Measurements from ENCODE around the gene PIK3AP1. TPM values are rescaled to one million over a fixed set of nuclear protein-coding genes. Genes with fewer than 3 reads are reported as not detected.

Gene PIK3AP1
- total and polyA plus RNA-seq, 7 experiments from 2014 or later, result 0.46 to 68.1 (median 2.9) TPM

DNA sequence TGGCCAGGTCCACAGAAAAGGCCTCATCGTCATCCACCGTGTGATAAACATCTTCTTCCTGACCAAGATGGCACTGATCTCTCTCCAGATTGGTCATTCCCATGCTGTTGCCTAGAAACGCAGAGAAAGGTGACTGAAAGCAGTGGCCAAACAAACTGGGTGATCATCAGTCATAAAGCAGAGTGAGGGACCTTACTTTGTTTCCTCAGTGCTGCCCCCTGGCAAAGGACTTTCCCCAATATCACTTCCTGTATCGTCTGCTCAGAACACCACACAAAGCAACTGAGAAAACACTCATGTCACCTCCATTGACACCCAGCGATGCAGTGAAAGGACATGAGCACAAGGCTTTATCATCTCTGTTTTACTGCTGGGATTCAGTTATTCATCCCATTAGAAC is 93.5 kb downstream of the PIK3AP1 start:
- intact Hi-C loops (cut with micrococcal nuclease), result no loop called here
- ChIA-PET POLR2A (no interaction called here), CTCF (no interaction called here)
- Mint-ChIP-seq H3K27me3 (no peaks in the 10 kb centered on the region), H3K4me1 (no peaks in the 10 kb centered on the region), H3K9me3 (no peaks in the 10 kb centered on the region), H3K27ac (no peak overlapping the region), H3K4me3 (no peak overlapping the region), H3K36me3 (no peaks in the 10 kb centered on the region)
- DNase-seq, result no peak
- Histone ChIP-seq H3K27me3 (ENCODE audit: control insufficient read depth in 2 of 2, insufficient read depth in 2 of 2, low read length in 2 of 2) (no peaks in the 10 kb centered on the region), H3K4me1 (ENCODE audit: control insufficient read depth in 2 of 2, insufficient read depth in 2 of 2, low read length in 2 of 2) (no peaks in the 10 kb centered on the region), H3K4me3 (ENCODE audit: low read length) (no peak overlapping the region), H3K9me3 (ENCODE audit: control insufficient read depth in 2 of 3, low read length in 3 of 3) (no peaks in the 10 kb centered on the region), H3K27ac (ENCODE audit: low read depth, low read length) (no peak overlapping the region), H3K36me3 (ENCODE audit: control insufficient read depth in 2 of 3, insufficient read depth in 3 of 3, low read length in 3 of 3) (no peaks in the 10 kb centered on the region)
- no peak for ATAC-seq

DNA sequence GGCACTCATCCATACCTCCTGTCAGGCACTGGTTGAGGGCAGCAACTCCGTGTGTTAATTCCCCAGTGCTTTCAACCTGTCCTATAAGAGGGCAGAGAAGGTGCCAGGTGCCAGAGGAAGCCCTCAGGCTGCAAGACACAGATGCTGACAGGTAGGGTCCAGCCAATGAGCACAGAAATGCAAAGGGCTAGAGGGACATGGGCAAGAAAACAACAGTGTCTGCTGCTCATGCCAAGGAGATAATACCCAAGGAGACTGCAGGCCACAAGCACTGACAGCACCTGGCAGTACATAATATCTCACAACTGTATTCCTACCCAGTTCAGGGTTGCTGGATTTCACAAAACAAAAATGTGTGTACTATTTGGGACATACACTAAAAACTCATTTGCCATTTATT is 95.1 kb downstream of the PIK3AP1 start:
- H3K4me3 Mint-ChIP-seq, result no peak overlapping the region
- no peaks in the 10 kb centered on the region for H3K36me3 ChIP-seq (ENCODE audit: control insufficient read depth in 2 of 3, insufficient read depth in 3 of 3, low read length in 3 of 3)
- POLR2A ChIA-PET, result no interaction called here

DNA sequence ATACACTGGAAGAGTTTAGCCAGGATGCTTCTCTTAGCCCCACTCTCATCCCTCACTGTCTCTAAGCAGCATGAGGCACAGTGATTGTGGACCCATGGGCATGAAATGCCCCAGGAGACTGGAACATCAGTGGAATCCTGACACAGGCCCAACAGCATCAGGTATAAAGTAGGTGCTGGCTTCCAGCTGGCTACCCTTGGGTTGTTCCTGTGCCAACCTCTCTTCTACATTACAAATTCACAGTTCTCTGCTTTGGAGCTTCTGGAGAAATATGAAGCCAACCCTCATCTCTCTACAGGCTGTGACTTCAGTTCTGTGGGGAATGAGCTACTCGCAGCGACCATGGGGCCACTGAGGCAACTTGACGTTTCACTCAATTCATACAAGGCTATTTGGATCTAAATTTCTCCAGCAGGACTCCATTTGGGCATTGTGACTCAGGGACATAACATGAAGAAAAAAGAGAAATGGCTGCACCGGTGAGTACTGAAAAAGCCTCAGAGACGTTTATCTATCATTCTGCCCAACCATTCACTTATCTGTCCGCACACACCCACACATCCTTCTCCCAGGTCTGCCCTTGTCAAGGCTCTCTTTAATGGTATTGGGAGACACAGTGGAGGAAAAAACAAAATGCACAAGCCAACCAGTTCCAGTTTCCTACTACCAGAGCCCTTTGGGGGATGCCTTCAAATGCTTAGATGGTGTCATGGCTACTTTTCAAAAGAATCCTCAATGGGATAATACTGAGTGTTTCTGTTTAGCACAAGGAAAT is 98.1 kb downstream of the PIK3AP1 start:
- H3K27ac ChIP-seq (ENCODE audit: low read depth, low read length), result no peak overlapping the region
- no peaks in the 10 kb centered on the region for H3K27me3 ChIP-seq (ENCODE audit: control insufficient read depth in 2 of 2, insufficient read depth in 2 of 2, low read length in 2 of 2)
- intact Hi-C loops (cut with micrococcal nuclease), result no loop called here
- H3K9me3 ChIP-seq (ENCODE audit: control insufficient read depth in 2 of 3, low read length in 3 of 3), result no peaks in the 10 kb centered on the region
- DNase-seq (no peak), ATAC-seq (no peak)
- no peaks in the 10 kb centered on the region for H3K4me1 Mint-ChIP-seq
- H3K4me3 Mint-ChIP-seq, result no peak overlapping the region
- CTCF ChIA-PET, result interaction anchor here (0.6 kb wide), 1 partner anchor 526 kb away, joined by 3 read pairs; no protein-coding TSS in a partner anchor
- H3K27ac Mint-ChIP-seq, result no peak overlapping the region
- H3K4me3 ChIP-seq (ENCODE audit: low read length), result no peak overlapping the region
- H3K27me3 Mint-ChIP-seq, result no peaks in the 10 kb centered on the region
- no peaks in the 10 kb centered on the region for H3K36me3 Mint-ChIP-seq
- no peaks in the 10 kb centered on the region for H3K36me3 ChIP-seq (ENCODE audit: control insufficient read depth in 2 of 3, insufficient read depth in 3 of 3, low read length in 3 of 3)
- no peaks in the 10 kb centered on the region for H3K9me3 Mint-ChIP-seq
- no peaks in the 10 kb centered on the region for H3K4me1 ChIP-seq (ENCODE audit: control insufficient read depth in 2 of 2, insufficient read depth in 2 of 2, low read length in 2 of 2)
- POLR2A ChIA-PET, result no interaction called here

More for the DNA sequence above, 95.1 kb downstream of the PIK3AP1 start:
- ATAC-seq (no peak), DNase-seq (no peak)
- H3K27me3 ChIP-seq (ENCODE audit: control insufficient read depth in 2 of 2, insufficient read depth in 2 of 2, low read length in 2 of 2), result no peaks in the 10 kb centered on the region
- H3K4me1 ChIP-seq (ENCODE audit: control insufficient read depth in 2 of 2, insufficient read depth in 2 of 2, low read length in 2 of 2), result no peaks in the 10 kb centered on the region
- Mint-ChIP-seq H3K36me3 (no peaks in the 10 kb centered on the region), H3K27ac (no peak overlapping the region), H3K9me3 (no peaks in the 10 kb centered on the region), H3K27me3 (no peaks in the 10 kb centered on the region), H3K4me1 (no peaks in the 10 kb centered on the region)
- intact Hi-C loops (cut with micrococcal nuclease), result no loop called here
- CTCF ChIA-PET, result interaction anchor here (0.7 kb wide), 1 partner anchor 145 kb away, joined by 3 read pairs; no protein-coding TSS in a partner anchor
- no peak overlapping the region for H3K27ac ChIP-seq (ENCODE audit: low read depth, low read length)
- no peaks in the 10 kb centered on the region for H3K9me3 ChIP-seq (ENCODE audit: control insufficient read depth in 2 of 3, low read length in 3 of 3)
- no peak overlapping the region for H3K4me3 ChIP-seq (ENCODE audit: low read length)

DNA sequence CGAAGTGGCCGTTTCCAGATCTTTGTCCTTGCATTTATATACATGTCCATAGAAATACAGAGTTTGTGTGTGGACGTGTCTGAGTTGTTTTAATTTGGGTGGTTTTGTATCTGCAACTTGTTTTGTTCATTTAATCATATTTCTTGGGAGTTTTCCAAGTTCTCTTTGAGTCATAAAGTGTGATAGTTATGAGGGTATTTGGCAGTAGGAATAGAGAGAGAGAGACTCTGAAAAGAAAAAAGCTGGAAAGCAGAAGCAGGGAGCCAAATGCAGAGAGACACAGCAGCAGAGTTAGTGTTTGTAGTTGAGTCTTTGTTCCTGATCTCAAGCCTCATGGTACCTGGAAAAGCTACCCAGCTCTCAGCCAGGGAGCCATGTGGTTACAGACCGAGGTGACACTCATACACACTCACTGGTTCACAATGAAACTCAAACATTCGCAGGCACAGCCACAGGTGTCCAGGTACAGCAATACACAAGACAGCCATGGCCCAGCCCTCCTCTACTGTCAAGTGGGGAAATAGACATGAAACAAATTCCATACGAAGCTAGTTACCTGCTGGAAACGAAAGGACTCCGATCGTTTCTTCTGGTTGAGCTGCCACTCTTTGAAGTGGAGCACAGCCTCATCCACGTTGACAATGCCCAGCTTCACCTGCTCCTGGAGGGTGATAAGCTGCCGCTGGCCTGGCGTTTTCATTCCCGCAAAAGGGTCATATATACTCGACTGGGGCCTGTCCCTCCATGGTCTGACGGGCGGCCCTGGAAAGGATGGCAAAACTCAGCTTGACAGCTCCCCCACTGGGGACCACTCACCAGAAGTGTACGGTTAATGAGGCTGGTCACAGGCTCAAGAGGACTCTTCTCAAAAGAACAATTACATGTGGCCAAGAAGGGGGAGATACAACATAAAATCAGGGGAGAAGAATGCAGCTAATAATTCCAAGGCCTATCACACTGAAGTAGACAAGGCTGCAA is 100.2 kb downstream of the PIK3AP1 start:
- no peaks in the 10 kb centered on the region for H3K36me3 Mint-ChIP-seq
- no peaks in the 10 kb centered on the region for H3K4me1 ChIP-seq (ENCODE audit: control insufficient read depth in 2 of 2, insufficient read depth in 2 of 2, low read length in 2 of 2)
- intact Hi-C loops (cut with micrococcal nuclease), result no loop called here
- no peak overlapping the region for H3K27ac Mint-ChIP-seq
- no peaks in the 10 kb centered on the region for H3K9me3 Mint-ChIP-seq
- no peak overlapping the region for H3K27ac ChIP-seq (ENCODE audit: low read depth, low read length)
- H3K27me3 ChIP-seq (ENCODE audit: control insufficient read depth in 2 of 2, insufficient read depth in 2 of 2, low read length in 2 of 2), result no peaks in the 10 kb centered on the region
- peaks cover 0 to 3% (median 0%) of the 10 kb centered on the region in 3 experiments for H3K36me3 ChIP-seq (ENCODE audit: control insufficient read depth in 2 of 3, insufficient read depth in 3 of 3, low read length in 3 of 3)
- H3K9me3 ChIP-seq (ENCODE audit: control insufficient read depth in 2 of 3, low read length in 3 of 3), result no peaks in the 10 kb centered on the region
- H3K4me3 ChIP-seq (ENCODE audit: low read length), result no peak overlapping the region
- no peak overlapping the region for H3K4me3 Mint-ChIP-seq
- ATAC-seq (no peak), DNase-seq (no peak)
- H3K27me3 Mint-ChIP-seq, result no peaks in the 10 kb centered on the region
- ChIA-PET CTCF (interaction anchor here (0.6 to 0.7 kb wide), 2 partner anchors 21 to 1112 kb away, joined by 3 to 4 read pairs; no protein-coding TSS in a partner anchor), POLR2A (no interaction called here)
- H3K4me1 Mint-ChIP-seq, result peaks cover 0 to 2% (median 0%) of the 10 kb centered on the region in 7 donors

DNA sequence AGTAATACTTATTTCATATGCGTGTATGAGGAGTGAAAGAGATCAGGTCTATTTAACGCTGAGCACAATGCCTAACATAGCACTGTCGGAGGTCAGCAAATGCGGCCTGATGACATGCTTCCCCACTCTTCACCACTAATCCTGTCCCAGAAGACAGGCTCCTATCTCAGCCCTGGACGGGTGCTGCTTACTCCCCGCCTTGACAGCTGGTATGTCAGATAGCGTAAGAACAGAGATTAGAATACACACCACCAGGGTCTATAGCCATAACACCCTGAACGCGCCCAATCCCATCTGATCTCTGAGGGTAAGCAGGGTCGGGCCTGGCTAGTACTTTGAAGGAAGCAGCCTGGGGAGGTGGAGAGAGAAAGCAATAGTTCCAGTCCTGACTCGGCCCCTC is 101.2 kb downstream of the PIK3AP1 start:
- DNase-seq, result no peak
- Mint-ChIP-seq H3K4me1 (peaks cover 0 to 2% (median 0%) of the 10 kb centered on the region in 7 donors), H3K27me3 (no peaks in the 10 kb centered on the region), H3K9me3 (no peaks in the 10 kb centered on the region), H3K27ac (no peak overlapping the region), H3K36me3 (no peaks in the 10 kb centered on the region), H3K4me3 (no peak overlapping the region)
- Histone ChIP-seq H3K9me3 (ENCODE audit: control insufficient read depth in 2 of 3, low read length in 3 of 3) (no peaks in the 10 kb centered on the region), H3K36me3 (ENCODE audit: control insufficient read depth in 2 of 3, insufficient read depth in 3 of 3, low read length in 3 of 3) (peaks cover 0 to 3% (median 0%) of the 10 kb centered on the region in 3 experiments), H3K4me1 (ENCODE audit: control insufficient read depth in 2 of 2, insufficient read depth in 2 of 2, low read length in 2 of 2) (no peaks in the 10 kb centered on the region), H3K4me3 (ENCODE audit: low read length) (no peak overlapping the region), H3K27me3 (ENCODE audit: control insufficient read depth in 2 of 2, insufficient read depth in 2 of 2, low read length in 2 of 2) (no peaks in the 10 kb centered on the region), H3K27ac (ENCODE audit: low read depth, low read length) (no peak overlapping the region)
- intact Hi-C loops (cut with micrococcal nuclease), result no loop called here
- CTCF ChIA-PET, result interaction anchor here (0.6 kb wide), 1 partner anchor 1111 kb away, joined by 4 read pairs; no protein-coding TSS in a partner anchor
- POLR2A ChIA-PET, result no interaction called here
- no peak for ATAC-seq

DNA sequence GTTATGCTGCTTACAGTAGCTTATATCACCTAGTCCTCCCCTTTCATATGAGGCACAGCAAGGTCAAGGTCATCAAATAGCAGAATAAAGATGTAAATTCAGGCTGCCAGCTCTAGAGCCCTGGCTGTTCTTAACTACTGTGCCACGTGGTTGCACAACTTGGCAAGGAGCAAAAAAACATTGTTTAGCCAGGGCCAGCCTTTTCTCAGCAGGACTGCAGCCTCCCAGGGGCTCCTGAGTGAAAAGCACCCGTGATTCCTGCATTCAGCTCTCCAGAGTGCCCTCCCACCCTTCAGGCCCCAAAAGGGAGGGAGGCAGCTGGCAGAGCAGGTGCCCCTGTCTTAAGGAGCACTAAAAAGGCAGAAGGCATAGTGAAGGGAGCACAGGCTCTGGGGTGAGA is 101.7 kb downstream of the PIK3AP1 start:
- ChIA-PET CTCF (no interaction called here), POLR2A (no interaction called here)
- no peaks in the 10 kb centered on the region for H3K4me1 ChIP-seq (ENCODE audit: control insufficient read depth in 2 of 2, insufficient read depth in 2 of 2, low read length in 2 of 2)
- no peak overlapping the region for H3K4me3 ChIP-seq (ENCODE audit: low read length)
- Mint-ChIP-seq H3K36me3 (no peaks in the 10 kb centered on the region), H3K4me1 (peaks cover 0 to 2% (median 0%) of the 10 kb centered on the region in 7 donors), H3K27me3 (no peaks in the 10 kb centered on the region), H3K9me3 (no peaks in the 10 kb centered on the region), H3K27ac (no peak overlapping the region), H3K4me3 (no peak overlapping the region)
- no peaks in the 10 kb centered on the region for H3K9me3 ChIP-seq (ENCODE audit: control insufficient read depth in 2 of 3, low read length in 3 of 3)
- no peak overlapping the region for H3K27ac ChIP-seq (ENCODE audit: low read depth, low read length)
- no peak for ATAC-seq
- H3K36me3 ChIP-seq (ENCODE audit: control insufficient read depth in 2 of 3, insufficient read depth in 3 of 3, low read length in 3 of 3), result peaks cover 0 to 3% (median 0%) of the 10 kb centered on the region in 3 experiments
- intact Hi-C loops (cut with micrococcal nuclease), result no loop called here
- DNase-seq, result no peak
- H3K27me3 ChIP-seq (ENCODE audit: control insufficient read depth in 2 of 2, insufficient read depth in 2 of 2, low read length in 2 of 2), result no peaks in the 10 kb centered on the region
